GM19099 (cell line): ENCODE measurements around the gene CAST.

ENCODE experiments used
- POLR2A ChIP-seq: IDR thresholded peaks from 3 replicates; pipeline ENCODE4 v1.6.1; 2011; ENCODE audit warnings: low read depth; ENCODE audit not compliant: insufficient read length; ENCODE audit errors: extremely low read depth

Gene CAST, protein sequence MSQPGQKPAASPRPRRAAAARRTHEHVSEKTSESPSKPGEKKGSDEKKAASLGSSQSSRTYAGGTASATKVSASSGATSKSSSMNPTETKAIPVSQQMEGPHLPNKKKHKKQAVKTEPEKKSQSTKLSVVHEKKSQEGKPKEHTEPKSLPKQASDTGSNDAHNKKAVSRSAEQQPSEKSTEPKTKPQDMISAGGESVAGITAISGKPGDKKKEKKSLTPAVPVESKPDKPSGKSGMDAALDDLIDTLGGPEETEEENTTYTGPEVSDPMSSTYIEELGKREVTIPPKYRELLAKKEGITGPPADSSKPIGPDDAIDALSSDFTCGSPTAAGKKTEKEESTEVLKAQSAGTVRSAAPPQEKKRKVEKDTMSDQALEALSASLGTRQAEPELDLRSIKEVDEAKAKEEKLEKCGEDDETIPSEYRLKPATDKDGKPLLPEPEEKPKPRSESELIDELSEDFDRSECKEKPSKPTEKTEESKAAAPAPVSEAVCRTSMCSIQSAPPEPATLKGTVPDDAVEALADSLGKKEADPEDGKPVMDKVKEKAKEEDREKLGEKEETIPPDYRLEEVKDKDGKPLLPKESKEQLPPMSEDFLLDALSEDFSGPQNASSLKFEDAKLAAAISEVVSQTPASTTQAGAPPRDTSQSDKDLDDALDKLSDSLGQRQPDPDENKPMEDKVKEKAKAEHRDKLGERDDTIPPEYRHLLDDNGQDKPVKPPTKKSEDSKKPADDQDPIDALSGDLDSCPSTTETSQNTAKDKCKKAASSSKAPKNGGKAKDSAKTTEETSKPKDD

DNA sequence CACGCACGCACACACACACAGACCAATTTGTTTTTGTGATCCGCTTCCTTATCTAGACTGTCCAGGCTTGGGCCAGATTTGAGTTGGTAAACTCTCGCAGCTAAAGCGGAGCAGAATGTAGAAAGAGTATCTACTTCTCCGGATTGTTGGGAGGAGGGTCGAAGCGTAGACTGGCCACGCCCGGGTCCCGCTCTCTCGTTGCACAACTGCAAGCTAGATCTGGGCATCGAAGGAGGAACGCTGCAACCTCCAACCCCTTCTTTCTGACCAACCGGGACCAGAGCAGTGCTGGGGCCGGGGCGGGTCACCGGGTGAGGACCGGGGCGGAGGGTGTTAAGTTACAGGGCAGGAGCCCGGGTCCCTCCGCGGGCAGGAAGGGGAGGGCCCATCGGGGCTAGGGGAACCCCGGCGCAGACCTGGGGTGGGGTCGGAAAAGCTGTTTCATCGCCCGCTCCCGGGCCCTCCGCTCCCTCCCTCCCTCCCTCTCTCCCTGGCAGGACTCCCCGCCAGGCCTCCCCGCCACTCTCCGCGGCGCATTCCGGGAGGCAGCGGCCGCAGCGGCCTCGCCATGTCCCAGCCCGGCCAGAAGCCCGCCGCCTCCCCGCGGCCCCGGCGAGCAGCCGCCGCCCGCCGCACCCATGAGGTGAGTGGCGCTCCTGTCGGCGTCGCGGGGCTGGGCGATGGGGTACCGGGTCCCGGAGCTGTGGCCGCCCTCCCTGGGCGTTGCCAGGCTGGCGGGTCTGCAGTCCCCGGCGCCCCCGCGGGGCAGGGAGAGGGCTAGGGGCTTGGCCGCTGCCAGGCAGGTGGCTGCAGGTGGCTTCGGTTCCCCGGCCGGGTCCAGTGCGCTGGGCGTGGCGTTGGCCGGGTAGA is at the start of gene CAST:
TSS of gene CAST (plus strand) at position 522 of the 870 bp plus-strand sequence. CDS start at position 569, 47 bp downstream.
- TF ChIP-seq POLR2A, result peak; percentile 73

DNA sequence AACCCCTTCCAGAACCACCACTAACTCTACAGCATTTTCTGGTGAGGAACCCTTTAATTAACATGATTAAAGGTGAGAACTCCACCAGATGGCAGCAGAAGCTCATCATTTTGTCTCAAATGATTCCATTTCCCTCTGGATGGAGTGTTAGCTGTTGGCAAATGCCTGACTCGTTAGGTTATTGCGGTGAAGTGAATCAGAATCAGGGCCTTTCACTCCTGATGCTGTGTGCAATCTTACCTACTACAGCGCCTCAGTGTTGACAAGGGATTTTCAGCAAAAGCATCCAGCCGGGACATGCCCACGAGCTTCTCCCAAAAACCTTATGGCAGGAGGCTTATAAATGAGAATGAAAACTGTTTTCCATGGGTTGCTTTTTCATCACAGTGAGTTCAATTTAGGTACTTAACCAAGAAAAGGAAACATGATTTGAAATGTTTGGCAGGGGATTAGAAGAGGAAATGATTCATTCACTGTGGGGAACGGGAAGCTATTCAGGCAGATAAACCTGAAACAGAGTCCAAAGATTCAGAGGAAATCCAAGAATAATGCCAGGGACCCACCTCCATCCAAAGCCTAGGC is 48.0 kb upstream of the CAST start:
- no peak for TF ChIP-seq POLR2A

DNA sequence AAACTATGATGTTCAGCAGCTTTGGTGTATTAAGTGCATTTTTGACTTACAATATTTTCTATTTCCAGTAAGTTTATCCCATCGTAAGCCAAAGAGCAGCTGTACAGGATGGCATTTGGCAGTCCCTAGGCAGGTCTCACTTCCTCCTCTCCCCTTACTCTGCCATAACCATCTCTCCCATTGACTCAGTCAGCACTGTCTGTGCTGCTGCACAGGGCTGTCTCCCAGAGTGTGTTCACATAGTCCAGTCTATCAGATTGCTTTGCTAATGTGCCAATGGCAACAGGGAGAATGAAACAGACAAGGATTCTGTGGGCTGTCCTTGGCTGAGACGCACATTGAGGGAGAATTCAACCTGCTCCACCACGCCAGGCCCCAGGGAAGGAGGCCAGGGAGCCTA is 47.0 kb upstream of the CAST start:
- no peak for TF ChIP-seq POLR2A

DNA sequence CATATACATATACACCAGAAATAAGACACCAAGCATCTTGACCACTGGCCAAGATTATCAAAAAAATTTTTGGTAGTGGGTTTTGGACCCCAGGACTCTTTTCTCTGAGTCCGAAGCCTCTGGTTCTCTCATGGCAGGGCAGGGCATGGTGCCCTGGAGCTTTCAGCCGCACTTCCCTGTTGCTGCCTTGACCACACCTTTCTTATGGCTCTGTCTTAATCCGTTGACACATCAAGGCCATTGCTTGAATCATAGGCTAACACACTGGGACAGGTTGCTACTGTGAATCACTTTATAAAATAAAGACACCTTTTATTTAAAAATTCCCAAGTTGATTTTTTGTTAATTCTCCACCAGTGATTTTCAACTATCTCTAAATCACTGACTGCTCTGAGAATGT is 45.4 kb upstream of the CAST start:
- no peak for TF ChIP-seq POLR2A

DNA sequence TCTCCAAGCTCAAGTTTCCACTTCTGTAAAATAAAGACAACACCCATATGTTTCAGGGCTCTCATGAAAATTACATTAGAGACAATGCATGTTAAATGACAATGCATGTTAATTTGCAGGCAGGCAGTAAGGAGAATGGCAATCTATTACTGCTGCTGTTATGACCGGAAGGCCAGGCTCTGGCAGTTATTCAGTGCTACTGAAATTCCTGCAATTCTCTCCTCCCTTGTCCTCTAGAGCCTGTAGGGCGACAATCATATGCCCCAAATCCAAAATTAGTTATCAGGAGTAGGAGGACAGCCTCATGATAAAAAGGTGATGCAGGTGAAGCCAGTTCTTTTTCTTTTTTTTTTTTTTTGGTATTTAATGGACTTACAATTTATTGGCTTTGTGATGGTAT is 42.2 kb upstream of the CAST start:
- no peak for TF ChIP-seq POLR2A

DNA sequence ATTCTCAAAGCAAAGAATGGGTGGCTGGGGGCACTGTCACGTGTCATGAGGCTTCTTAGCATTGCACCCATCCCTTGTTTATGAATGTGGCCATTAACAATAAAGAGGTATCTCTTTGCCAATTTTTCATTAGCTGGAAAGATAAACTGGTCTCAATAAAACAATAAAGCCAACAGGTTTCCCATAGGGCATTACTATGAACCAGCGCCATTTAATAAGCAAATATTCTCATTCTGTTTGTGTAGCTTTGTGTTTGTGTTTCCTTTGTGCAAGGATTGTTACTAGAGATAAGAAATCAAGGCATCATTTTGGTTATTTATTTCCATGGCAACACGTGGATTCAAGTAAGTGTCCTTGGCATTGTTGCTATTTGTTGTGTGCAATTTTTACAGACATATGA is 37.6 kb upstream of the CAST start:
- TF ChIP-seq POLR2A, result no peak

DNA sequence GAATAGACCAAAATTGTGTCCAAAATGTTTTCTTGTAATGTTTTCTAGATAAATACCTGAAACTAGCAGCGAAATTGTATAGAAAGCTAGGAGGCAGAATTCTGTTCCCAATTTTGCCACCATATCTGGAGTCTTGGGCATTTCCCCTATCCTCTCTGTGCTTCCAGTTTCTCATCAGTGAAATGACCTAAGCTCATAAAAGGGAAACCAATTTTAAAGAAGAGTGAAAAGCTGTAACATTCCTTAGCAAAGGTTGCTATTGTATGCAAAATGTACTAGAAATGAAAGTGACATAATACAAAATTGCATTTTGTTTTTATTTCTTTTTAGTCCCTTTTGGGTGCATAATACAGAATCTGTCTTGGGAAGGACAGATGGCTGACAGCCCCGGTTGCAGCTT is 36.8 kb upstream of the CAST start:
- TF ChIP-seq POLR2A, result no peak

DNA sequence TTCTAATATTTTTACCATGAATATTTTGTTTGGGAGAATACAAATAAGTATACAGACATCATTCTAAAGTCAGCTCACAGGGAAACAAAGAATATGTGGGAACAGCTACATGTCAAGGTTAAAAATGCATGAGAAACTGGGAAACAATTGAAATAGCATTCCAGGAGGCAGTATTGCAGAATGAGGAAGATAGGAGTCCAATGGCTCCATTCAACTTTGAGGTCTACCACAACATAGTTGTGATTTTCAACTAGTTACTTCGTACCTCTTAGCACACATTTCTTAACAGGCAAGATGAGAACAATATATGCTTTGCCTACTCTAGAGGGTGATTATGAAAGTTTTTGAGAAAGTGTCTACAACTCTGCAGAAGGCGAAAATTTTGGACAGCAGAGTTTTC is 35.2 kb upstream of the CAST start:
- no peak for TF ChIP-seq POLR2A

DNA sequence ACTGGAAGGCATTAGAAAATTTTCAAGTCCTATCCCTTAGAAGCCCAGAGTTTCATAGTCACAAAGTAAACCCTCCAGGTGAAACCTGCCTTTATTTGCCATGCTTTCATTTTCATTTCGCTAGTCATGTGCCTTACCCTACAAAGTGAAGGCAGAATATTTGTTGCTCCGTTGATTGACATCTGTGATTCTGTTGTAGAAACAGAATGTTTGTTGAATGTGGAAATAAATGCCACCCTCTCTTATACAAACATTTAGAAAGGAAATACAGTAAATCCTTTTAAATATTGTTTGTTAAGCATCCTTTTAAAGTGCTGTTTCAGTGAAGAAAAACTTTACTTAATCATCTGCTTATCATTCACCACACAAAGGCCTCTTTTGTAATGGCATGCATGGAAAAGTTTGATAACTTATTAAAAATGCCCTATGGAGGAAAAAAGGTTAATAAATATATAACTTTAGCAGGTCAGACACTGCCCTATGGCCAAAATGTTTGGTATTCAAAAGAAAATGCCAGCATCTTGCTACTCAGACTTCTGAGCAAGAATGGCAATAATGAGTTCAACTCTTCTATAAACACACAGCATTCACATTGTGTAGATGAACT is 34.3 kb upstream of the CAST start:
- TF ChIP-seq POLR2A, result no peak

DNA sequence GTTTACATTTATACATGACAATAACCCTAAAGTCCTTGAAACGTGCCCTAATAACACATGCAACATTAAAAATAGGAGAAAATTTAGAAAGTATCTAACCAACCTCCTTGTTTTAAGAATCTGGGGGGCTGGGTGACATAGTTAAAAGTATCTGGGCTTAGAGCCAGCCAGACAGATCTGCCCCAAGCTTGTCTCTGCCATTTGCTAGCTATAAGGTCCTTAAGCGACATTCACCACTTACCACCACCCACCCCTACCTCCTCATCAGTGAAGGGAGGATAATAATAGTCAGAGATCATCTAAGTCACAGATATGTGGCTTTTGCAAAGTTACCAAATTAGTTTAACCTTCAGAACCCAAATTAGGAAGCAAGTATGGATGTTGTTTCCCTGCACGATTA is 33.8 kb upstream of the CAST start:
- TF ChIP-seq POLR2A, result no peak

DNA sequence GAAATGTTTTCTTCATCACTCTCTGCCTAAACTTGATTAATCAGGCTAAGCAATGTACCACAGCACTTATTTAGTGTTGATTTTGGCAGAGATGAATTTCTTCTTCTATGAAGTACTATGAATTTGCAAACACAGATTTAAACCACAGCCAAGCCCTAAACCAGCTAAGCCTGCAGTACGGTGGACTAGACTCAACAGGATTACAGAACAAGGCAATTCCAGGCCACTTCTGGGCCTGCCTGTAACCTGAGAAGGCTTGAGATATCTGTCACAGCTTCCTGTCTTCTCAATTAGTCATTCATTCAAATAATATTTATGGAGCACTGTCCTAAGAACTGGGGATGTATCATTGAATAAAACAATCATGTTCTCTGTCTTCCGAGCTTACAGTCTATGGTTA is 32.4 kb upstream of the CAST start:
- no peak for TF ChIP-seq POLR2A

DNA sequence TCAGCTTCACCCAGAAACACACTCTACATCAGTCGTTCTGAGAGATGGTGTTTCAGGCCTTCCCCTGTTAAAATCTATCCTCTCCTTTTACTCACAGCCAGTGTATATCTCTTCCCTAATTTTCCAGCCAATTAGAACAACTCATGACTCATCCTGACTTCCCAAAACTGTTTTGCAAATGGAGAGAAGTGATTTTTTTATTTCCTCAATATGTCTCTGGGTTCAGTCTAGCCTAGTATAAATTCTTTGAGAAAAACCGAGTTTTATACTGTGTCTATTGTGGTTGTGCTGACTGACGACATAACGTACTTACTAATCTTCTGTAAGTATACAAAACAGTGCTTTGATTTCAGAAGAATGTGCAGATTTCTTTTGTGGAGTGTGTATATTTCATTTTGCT is 28.4 kb upstream of the CAST start:
- TF ChIP-seq POLR2A, result no peak

DNA sequence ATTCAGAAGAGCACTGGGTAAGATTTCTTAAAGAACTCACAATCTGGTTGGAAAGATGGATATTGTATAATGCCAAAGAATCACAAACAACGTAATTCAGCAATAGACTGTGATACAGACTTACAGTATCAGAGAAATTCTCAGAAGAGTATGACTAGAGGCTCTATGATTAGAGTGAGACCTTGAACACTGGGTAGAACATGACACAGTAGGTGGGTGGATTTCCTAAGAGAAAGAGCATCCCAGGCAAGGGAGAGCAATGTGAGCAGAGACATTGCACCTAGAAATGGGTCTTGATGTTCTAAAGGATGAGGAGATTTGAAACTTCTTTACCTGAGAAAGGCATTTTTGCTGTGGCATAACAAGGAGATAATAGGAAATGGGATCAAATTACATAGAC is 27.3 kb upstream of the CAST start:
- TF ChIP-seq POLR2A, result no peak

DNA sequence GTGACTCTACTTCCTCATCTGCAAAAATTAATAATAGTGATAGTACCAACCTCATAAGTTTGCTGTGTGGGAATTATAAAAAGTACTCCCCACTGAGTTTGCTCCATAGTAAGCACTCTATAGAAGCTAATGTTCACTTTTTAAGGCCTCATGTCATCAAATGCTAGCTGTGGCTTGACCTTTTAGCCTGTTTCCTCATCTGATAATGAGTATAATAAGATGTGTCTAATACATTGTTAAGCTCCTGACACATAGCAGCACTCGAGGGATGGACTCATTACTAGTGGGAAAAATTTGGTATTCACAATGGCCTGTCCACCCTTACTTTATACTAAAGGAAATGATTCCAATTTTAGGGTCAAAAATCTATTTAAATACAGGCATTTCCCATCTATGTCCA is 26.1 kb upstream of the CAST start:
- no peak for TF ChIP-seq POLR2A
